Caco-2 (cell line): Measurements from ENCODE around the gene HCFC1R1. TPM values are rescaled to one million over a fixed set of nuclear protein-coding genes. Genes with fewer than 3 reads are reported as not detected.

Experiments used
- BruUV-seq: library from RNA; stranded (reverse); fragments of 400-500 nt; replicated peaks from 2 replicates; lab custom pipeline; 2021; lab: Mats Ljungman, UMichigan
- CTCF ChIA-PET: fragments of 300-600 bp; sonication (Branson Sonifier 250); formaldehyde crosslinking; loops from one replicate; lab custom pipeline; 2022; ENCODE audit warnings: antibody characterized with exemption; lab: Charles Lee
- POLR2A ChIA-PET: fragments of 300-600 bp; sonication (Branson Sonifier 250); formaldehyde crosslinking; loops from one replicate; lab custom pipeline; 2022; ENCODE audit warnings: antibody characterized with exemption; lab: Charles Lee
- DNase-seq, 2 experiments: peaks; one replicate each; pipeline versions ENCODE4 v3.0.0 to v3.0.0-alpha.2; 2020 to 2022
- H3K27me3 ChIP-seq: replicated peaks from 2 replicates; pipeline ENCODE4 v1.6.0; 2011; ENCODE audit warnings: low read length; ENCODE audit not compliant: control insufficient read depth, insufficient read depth
- H3K36me3 ChIP-seq: 2 replicates; pipeline ENCODE4 v1.5.1; 2011; ENCODE audit warnings: low read length; ENCODE audit not compliant: control insufficient read depth, insufficient read depth
- H3K4me1 ChIP-seq: fragments of 250-450 bp; sonication (Bioruptor Pico); 2 replicates; pipeline ENCODE4 v1.5.1; 2020; ENCODE audit warnings: mild to moderate bottlenecking
- H3K4me3 ChIP-seq: 2 replicates; pipeline ENCODE4 v1.5.1; 2011; ENCODE audit warnings: low read depth, mild to moderate bottlenecking, control low read depth, low read length
- H3K9me3 ChIP-seq: fragments of 250-450 bp; sonication (Bioruptor Pico); 2 replicates; pipeline ENCODE4 v1.5.1; 2020; ENCODE audit warnings: mild to moderate bottlenecking, moderate library complexity
- H3K27ac Mint-ChIP-seq: one replicate; pipeline ENCODE4 v1.8.0; 2022; ENCODE audit warnings: mixed read lengths; ENCODE audit not compliant: unreplicated experiment
- H3K27me3 Mint-ChIP-seq: one replicate; pipeline ENCODE4 v1.8.0; 2022; ENCODE audit warnings: mixed read lengths; ENCODE audit not compliant: insufficient read depth, unreplicated experiment
- H3K36me3 Mint-ChIP-seq: one replicate; pipeline ENCODE4 v1.8.0; 2022; ENCODE audit warnings: mild to moderate bottlenecking, mixed read lengths; ENCODE audit not compliant: insufficient read depth, unreplicated experiment
- H3K4me1 Mint-ChIP-seq: one replicate; pipeline ENCODE4 v1.8.0; 2022; ENCODE audit warnings: low read depth, mixed read lengths; ENCODE audit not compliant: unreplicated experiment
- H3K4me3 Mint-ChIP-seq: one replicate; pipeline ENCODE4 v1.8.0; 2022; ENCODE audit warnings: mild to moderate bottlenecking, moderate library complexity, mixed read lengths; ENCODE audit not compliant: unreplicated experiment
- H3K9me3 Mint-ChIP-seq: one replicate; pipeline ENCODE4 v1.8.0; 2022; ENCODE audit warnings: mixed read lengths; ENCODE audit not compliant: unreplicated experiment
- CTCF ChIP-seq, 2 experiments: fragments of 200-600 bp in 1 of 2; IDR thresholded peaks; 1 replicate in 1 of 2; 2 replicates in 1 of 2; pipeline versions ENCODE4 v1.5.1 to v1.8.0; 2011 to 2022; ENCODE audit warnings: antibody characterized with exemption in 1 of 2, control low read depth in 1 of 2, inconsistent platforms in 1 of 2, low read depth in 1 of 2, low read length in 1 of 2, mild to moderate bottlenecking in 1 of 2, moderate library complexity in 1 of 2; ENCODE audit not compliant: insufficient read depth in 1 of 2, severe bottlenecking in 1 of 2, unreplicated experiment in 1 of 2
- intact Hi-C: fragments of 100-400 bp; cut with micrococcal nuclease; formaldehyde crosslinking; loops from one replicate; pipeline ENCODE4 v1.10.0; 2022; ENCODE audit not compliant: unreplicated experiment
- total RNA-seq: library from RNA; stranded (reverse); gene quantifications from 2 replicates; pipeline ENCODE4 v1.2.3, GENCODE V29; 2022

HCFC1R1 gene
- total RNA-seq, 1 experiment from 2014 or later = 44.9 TPM

- POLR2A ChIA-PET = interaction anchor here (0.6 to 2.0 kb wide), 4 partner anchors 11 to 346 kb away, joined by 4 to 15 read pairs (median 4); no protein-coding TSS in a partner anchor
- TF ChIP-seq CTCF (IDR thresholded peaks at IDR 0.05; ENCODE audit: insufficient read depth in 1 of 2, low read depth in 1 of 2, low read length in 1 of 2, severe bottlenecking in 1 of 2, unreplicated experiment in 1 of 2) = no peak
- H3K4me1 ChIP-seq = peaks cover 24% of the 10 kb centered on the region
Observed at GRCh38 chr16:3026609-3027488, 3.1 kb upstream of the HCFC1R1 start.

GRCh38 chr16:3026003-3026378 lies 2.2 kb upstream of the HCFC1R1 start:
- Mint-ChIP-seq H3K4me1 (peaks cover 24% of the 10 kb centered on the region), H3K9me3 (no peaks in the 10 kb centered on the region), H3K4me3 (no peak overlapping the region), H3K27me3 (no peaks in the 10 kb centered on the region), H3K36me3 (peaks cover 78% of the 10 kb centered on the region), H3K27ac (no peak overlapping the region)
- intact Hi-C loops = no loop called here
- H3K4me1 ChIP-seq = peaks cover 24% of the 10 kb centered on the region
- POLR2A ChIA-PET = no interaction called here
- no peaks in the 10 kb centered on the region for H3K9me3 ChIP-seq
- BruUV-seq = no TSS peak
- H3K4me3 ChIP-seq = no peak overlapping the region
- TF ChIP-seq CTCF (IDR thresholded peaks at IDR 0.05; ENCODE audit: insufficient read depth in 1 of 2, low read depth in 1 of 2, low read length in 1 of 2, severe bottlenecking in 1 of 2, unreplicated experiment in 1 of 2) = no peak
- DNase-seq = no peak
- CTCF ChIA-PET = no interaction called here
- no peaks in the 10 kb centered on the region for H3K27me3 ChIP-seq
- peaks cover 8% of the 10 kb centered on the region for H3K36me3 ChIP-seq

More at GRCh38 chr16:3026609-3027488, 3.1 kb upstream of the HCFC1R1 start:
- no peaks in the 10 kb centered on the region for H3K27me3 Mint-ChIP-seq
- DNase-seq = no peak
- H3K9me3 ChIP-seq = no peaks in the 10 kb centered on the region
- H3K27me3 ChIP-seq = no peaks in the 10 kb centered on the region
- intact Hi-C loops = no loop called here
- H3K4me3 Mint-ChIP-seq = no peak overlapping the region
- BruUV-seq = no TSS peak
- peak overlapping the region; percentile 50 for H3K27ac Mint-ChIP-seq
- CTCF ChIA-PET = interaction anchor here (0.7 to 2.6 kb wide), 6 partner anchors 7 to 96 kb away, joined by 3 to 89 read pairs (median 12); partner anchors contain the start of genes PAQR4 and TNFRSF12A
- H3K36me3 Mint-ChIP-seq = peaks cover 70% of the 10 kb centered on the region
- H3K4me3 ChIP-seq = no peak overlapping the region
- no peaks in the 10 kb centered on the region for H3K9me3 Mint-ChIP-seq
- peaks cover 6% of the 10 kb centered on the region for H3K36me3 ChIP-seq
- peaks cover 24% of the 10 kb centered on the region for H3K4me1 Mint-ChIP-seq

GRCh38 chr16:3025032-3026002 lies 1.6 kb upstream of the HCFC1R1 start:
- Mint-ChIP-seq H3K4me3 (peak overlapping the region; percentile 37), H3K27me3 (no peaks in the 10 kb centered on the region), H3K36me3 (peaks cover 84% of the 10 kb centered on the region), H3K27ac (no peak overlapping the region), H3K4me1 (peaks cover 24% of the 10 kb centered on the region), H3K9me3 (no peaks in the 10 kb centered on the region)
- DNase-seq = no peak
- POLR2A ChIA-PET = no interaction called here
- Histone ChIP-seq H3K9me3 (no peaks in the 10 kb centered on the region), H3K4me1 (peaks cover 24% of the 10 kb centered on the region), H3K27me3 (no peaks in the 10 kb centered on the region), H3K36me3 (peaks cover 8% of the 10 kb centered on the region), H3K4me3 (no peak overlapping the region)
- BruUV-seq = no TSS peak
- intact Hi-C loops = no loop called here
- CTCF ChIA-PET = interaction anchor here (0.7 to 6.9 kb wide), 2 partner anchors 20 to 44 kb away, joined by 6 to 113 read pairs; no protein-coding TSS in a partner anchor
- TF ChIP-seq CTCF (IDR thresholded peaks at IDR 0.05; ENCODE audit: insufficient read depth in 1 of 2, low read depth in 1 of 2, low read length in 1 of 2, severe bottlenecking in 1 of 2, unreplicated experiment in 1 of 2) = no peak
